ENCODE measurements around the gene VWCE. TPM values are rescaled to one million over a fixed set of nuclear protein-coding genes. Genes with fewer than 3 reads are reported as not detected.

Gene VWCE
- total RNA-seq, 3 donors from 2014 or later = 0.17 to 1.9 (median 0.55) TPM

- DNase-seq (no peak), ATAC-seq (no peak)
- TF ChIP-seq CTCF (IDR thresholded peaks at IDR 0.05) = no peak
- Histone ChIP-seq H3K4me1 (ENCODE audit: low read depth) (peaks cover 28% of the 10 kb centered on the region), H3K9me3 (no peaks in the 10 kb centered on the region), H3K36me3 (ENCODE audit: low read depth) (no peaks in the 10 kb centered on the region), H3K4me3 (no peak overlapping the region)
- intact Hi-C loops (cut with DNase I, micrococcal nuclease) = loop anchor here in 1 of 2 donors (5.0 kb wide), 1 partner anchor 47 kb away; no protein-coding TSS in a partner anchor
Observed at GRCh38 chr11:61335355-61335710, 40.2 kb upstream of the VWCE start.

DNA sequence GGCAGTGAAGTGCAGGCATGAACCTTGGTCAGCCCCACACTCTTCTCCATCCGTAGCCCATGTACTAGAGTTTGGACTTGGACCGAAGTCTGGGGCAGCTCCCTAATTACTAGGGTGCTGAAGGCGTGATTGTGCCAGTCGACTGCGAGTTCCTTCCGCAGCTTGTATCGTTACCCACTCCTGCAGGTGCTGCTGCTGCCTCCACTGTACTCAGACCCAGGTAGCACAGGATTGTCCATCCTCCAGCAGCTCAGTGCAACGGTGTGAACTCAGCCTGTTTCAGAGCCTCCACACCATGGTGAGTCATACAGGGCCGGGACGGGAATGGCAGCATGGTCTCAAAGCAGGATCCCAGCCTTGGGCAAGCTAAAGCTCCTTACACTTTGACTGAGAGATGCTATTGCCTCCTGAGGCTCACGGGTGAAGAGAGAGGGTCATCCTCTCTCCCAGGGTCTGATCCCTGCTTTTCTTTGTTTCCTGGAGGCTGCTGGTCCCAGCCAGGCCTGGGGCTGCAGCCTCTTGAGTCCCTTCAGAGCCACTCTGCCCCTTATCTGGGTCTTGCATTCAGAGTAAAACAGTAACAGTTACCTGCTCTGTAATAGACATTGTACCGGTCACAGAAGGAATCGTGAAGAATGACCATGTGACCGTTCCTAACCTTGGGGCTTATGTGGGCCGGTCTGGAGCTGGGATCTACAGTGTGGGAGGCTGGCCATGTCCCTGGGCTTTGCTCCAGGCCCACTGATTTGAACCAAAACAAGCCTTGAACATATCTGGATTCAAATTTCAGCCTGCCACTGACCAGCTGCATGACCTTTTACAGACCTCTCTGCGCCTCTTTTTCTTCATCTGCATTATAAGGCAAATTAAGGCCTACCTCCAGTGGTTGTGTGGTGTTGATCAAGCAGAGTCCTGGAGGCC is 39.6 kb upstream of the VWCE start:
- H3K4me1 ChIP-seq (ENCODE audit: low read depth) = peaks cover 28% of the 10 kb centered on the region

DNA sequence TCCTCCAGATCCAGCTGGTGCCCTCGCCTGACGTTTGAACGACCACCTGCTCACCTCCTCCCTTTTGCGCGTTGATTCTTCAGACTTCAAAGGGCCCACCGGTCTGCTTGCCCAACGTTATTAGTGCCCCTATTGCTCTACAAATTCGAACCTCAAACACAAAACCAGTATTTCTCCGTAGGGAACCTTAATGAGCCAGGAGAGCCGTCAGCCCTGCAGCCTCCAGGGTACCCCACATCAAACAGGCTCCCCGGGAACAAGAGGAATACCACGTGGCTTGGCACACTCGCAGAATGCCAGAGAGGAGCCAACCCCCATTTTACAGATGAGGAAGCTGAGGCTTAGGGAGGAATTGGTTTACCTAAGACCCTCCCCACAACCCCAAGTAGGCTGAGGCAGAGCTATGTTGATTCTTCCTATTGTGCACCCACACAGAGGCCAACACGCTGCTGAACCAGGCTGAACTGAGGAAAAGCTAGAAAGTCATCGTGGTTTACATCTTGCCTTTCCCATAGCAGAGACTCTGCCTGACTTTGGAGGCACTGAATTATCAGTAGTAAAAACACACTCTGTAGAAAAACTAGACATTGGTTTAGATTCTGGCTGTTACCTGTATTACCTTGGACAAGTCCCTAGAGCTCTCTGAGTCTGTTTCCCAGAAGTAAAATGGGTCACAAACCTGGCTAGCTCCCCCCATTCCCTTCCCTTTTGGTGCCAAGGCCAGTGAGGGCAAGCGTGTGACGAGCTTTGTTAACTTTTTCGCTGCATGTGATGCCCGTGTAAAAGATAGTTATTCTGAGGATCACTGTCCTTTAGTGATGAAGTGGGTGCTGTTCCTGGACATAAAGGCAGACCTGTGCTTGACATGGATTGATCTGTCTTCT is 38.7 kb upstream of the VWCE start:
- Histone ChIP-seq H3K4me3 (peak overlapping the region; percentile 100), H3K36me3 (ENCODE audit: low read depth) (no peaks in the 10 kb centered on the region), H3K4me1 (ENCODE audit: low read depth) (peaks cover 28% of the 10 kb centered on the region), H3K9me3 (no peaks in the 10 kb centered on the region)
- DNase-seq = peak in 1 of 3 donors; percentile 37
- no peak for TF ChIP-seq CTCF (IDR thresholded peaks at IDR 0.05)
- intact Hi-C loops (cut with DNase I, micrococcal nuclease) = no loop called here
- no peak for ATAC-seq

More for the DNA sequence above, 39.6 kb upstream of the VWCE start:
- ATAC-seq = no peak
- DNase-seq = no peak
- TF ChIP-seq CTCF (IDR thresholded peaks at IDR 0.05) = no peak
- H3K4me3 ChIP-seq = no peak overlapping the region
- no peaks in the 10 kb centered on the region for H3K9me3 ChIP-seq
- intact Hi-C loops (cut with DNase I, micrococcal nuclease) = loop anchor here in 1 of 2 donors (5.0 kb wide), 1 partner anchor 48 kb away; no protein-coding TSS in a partner anchor
- no peaks in the 10 kb centered on the region for H3K36me3 ChIP-seq (ENCODE audit: low read depth)

DNA sequence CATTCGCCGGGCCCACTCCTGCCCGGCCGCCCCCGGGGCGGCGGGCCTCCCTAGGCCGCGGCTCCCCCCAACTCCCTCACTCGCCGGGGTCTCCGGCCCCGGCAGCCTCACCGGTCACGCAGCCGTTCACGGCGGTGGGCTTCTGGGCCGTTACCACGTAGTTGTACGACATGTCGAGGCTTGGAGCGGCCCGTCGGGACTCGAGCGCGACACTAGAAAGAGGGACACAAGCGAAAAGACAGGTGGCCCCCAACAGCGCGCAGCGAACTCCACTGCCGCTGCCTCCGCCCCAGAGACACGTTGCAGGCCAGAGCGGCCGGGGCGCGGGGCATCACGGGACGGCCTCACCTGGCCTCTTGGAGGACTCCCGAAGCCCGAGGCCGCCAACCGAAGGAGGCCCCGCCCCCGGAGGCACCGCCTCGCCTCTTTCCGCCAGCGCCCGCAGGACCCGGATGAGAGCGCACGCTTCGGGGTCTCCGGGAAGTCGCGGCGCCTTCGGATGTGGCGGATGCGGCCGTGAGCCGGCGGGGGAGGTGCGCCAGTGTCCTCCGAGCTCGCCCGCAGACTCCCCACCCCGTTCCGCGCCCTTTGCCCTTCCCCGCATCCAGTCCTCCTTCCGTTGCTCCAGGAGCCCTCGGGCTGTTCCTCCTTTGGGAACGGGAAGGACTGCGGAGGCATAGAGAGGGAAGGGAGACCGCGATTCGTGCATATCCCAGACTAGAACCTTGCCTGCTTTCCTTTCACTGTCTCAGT is 37.9 kb upstream of the VWCE start, which contains the start of the genes DDB1 and TKFC:
DDB1 (minus strand) TSS at position 309 of the 753 bp plus-strand sequence; CDS start at position 172, 137 bp downstream.
TKFC (plus strand) TSS at position 432 of the 753 bp plus-strand sequence. CDS start 1,501 bp downstream, outside the sequence.
- Histone ChIP-seq H3K36me3 (ENCODE audit: low read depth) (no peaks in the 10 kb centered on the region), H3K9me3 (no peaks in the 10 kb centered on the region), H3K4me3 (peak within 1 kb of the TSS; percentile 100), H3K4me1 (ENCODE audit: low read depth) (peaks cover 28% of the 10 kb centered on the region)
- intact Hi-C loops (cut with DNase I, micrococcal nuclease) = no loop called here
- no peak for TF ChIP-seq CTCF (IDR thresholded peaks at IDR 0.05)
- DNase-seq = peak; percentile 96 to 98 (median 98)
- peak; percentile 96 for ATAC-seq

Data from mucosa of descending colon (tissue), 3 donors.